T-helper 1 cell treated with Interleukin-12 subunit alpha and Interleukin-12 subunit beta and Interleukin-4 antibody, amounts not matched to agents 30 ng/mL and 1 ng/mL, for 36 hours (primary cell): ENCODE results near the gene ZHX3. TPM values are rescaled to one million over a fixed set of nuclear protein-coding genes. Genes with fewer than 3 reads are reported as not detected.
"Not testable (repeated sequence)": the region's sequence is repeated elsewhere in the genome, so short reads cannot be mapped to it uniquely, and the experiment has no call there.

Source experiments
- intact Hi-C: fragments of 100-400 bp; cut with micrococcal nuclease; formaldehyde crosslinking; loops from one replicate; pipeline ENCODE4 v1.15.1; 2024
- total RNA-seq: library from RNA; stranded (reverse); gene quantifications from 2 replicates; pipeline ENCODE4 v1.2.3, GENCODE V29; 2022

Gene ZHX3
- total RNA-seq, 1 donor from 2014 or later: 7.5 TPM

GRCh38 chr20:41139227-41140093 lies 178.1 kb downstream of the ZHX3 start:
- intact Hi-C loops: loop anchor here (1.0 to 5.0 kb wide), 6 partner anchors 18 to 479 kb away; partner anchors contain the start of gene CHD6

- intact Hi-C loops: loop anchor here (1.0 to 5.0 kb wide), 6 partner anchors 19 to 480 kb away; partner anchors contain the start of gene CHD6
Observed at GRCh38 chr20:41138475-41139226, 178.9 kb downstream of the ZHX3 start.

- intact Hi-C loops: loop anchor here (1.0 to 5.0 kb wide), 5 partner anchors 34 to 289 kb away; partner anchors contain the start of genes TOP1 and ZHX3
Observed at GRCh38 chr20:41137614-41138474, 179.7 kb downstream of the ZHX3 start.

GRCh38 chr20:41136680-41137613 lies 180.6 kb downstream of the ZHX3 start, which contains the start of gene PLCG1:
Gene PLCG1, plus strand, starts transcription at chr20:41137543. Its CDS starts 99 bp downstream, at chr20:41137642.
- intact Hi-C loops: loop anchor here (1.0 to 5.0 kb wide), 5 partner anchors 35 to 290 kb away; partner anchors contain the start of genes TOP1 and ZHX3

GRCh38 chr20:41135888-41136679 lies 181.4 kb downstream of the ZHX3 start:
- intact Hi-C loops: loop anchor here (1.0 to 5.0 kb wide), 7 partner anchors 36 to 482 kb away; partner anchors contain the start of genes CHD6 and LPIN3

- intact Hi-C loops: loop anchor here (1.0 to 5.0 kb wide), 6 partner anchors 37 to 483 kb away; partner anchors contain the start of genes CHD6 and LPIN3
Observed at GRCh38 chr20:41135187-41135887, 182.2 kb downstream of the ZHX3 start.

GRCh38 chr20:41134362-41135186 lies 183.0 kb downstream of the ZHX3 start:
- intact Hi-C loops: loop anchor here (1.0 to 5.0 kb wide), 6 partner anchors 38 to 484 kb away; partner anchors contain the start of genes CHD6 and LPIN3

GRCh38 chr20:41133709-41134361 lies 183.7 kb downstream of the ZHX3 start:
- intact Hi-C loops: no loop called here

GRCh38 chr20:41132388-41132775 lies 185.1 kb downstream of the ZHX3 start:
- intact Hi-C loops: not testable (repeated sequence)

GRCh38 chr20:41131594-41132387 lies 185.7 kb downstream of the ZHX3 start:
- intact Hi-C loops: no loop called here

Other genes with a start within 250 kb of the ZHX3 start
- 448 and 460 TPM in 2 replicates for gene PLCG1, start 180.2 kb downstream of the ZHX3 start, total RNA-seq
- gene LPIN3, start 23.1 kb upstream of the ZHX3 start, total RNA-seq: 2.0 and 2.8 TPM in 2 replicates
- gene EMILIN3, start 49.1 kb upstream of the ZHX3 start, total RNA-seq: 0.07 and 0.10 TPM in 2 replicates